Right lobe of liver (tissue), 4 donors: ENCODE data around the gene RCE1.

ENCODE experiments used
- CTCF ChIP-seq, 4 donors: fragments of 200-600 bp in 3 of 4; fragments of 450-650 bp in 1 of 4; IDR thresholded peaks; one replicate each; pipeline versions ENCODE4 v1.5.1 to v1.8.0; 2016 to 2022; ENCODE audit warnings: antibody characterized with exemption in 4 of 4, mild to moderate bottlenecking in 2 of 4
- POLR2A ChIP-seq: fragments of 450-650 bp; IDR thresholded peaks from one replicate; pipeline ENCODE4 v1.6.1; 2017; ENCODE audit warnings: antibody characterized with exemption, mild to moderate bottlenecking
- donor health status: DM: no; HTN: no; CAD: no.
- donor health status: DM: no; HTN: no; CAD: no.
- donor health status: DM: no; HTN: yes; CAD: no.

- TF ChIP-seq CTCF (IDR thresholded peaks at IDR 0.05) (no peak), POLR2A (no peak)
Measured at GRCh38 chr11:66834943-66835342, 8.3 kb upstream of the RCE1 start.
